Activated B cell treated with CpG ODN at 0.5 μM for 24 hours (primary cell): ENCODE measurements around the gene ZCCHC14. TPM values are rescaled to one million over a fixed set of nuclear protein-coding genes. Genes with fewer than 3 reads are reported as not detected.
"Not testable (repeated sequence)": the region's sequence is repeated elsewhere in the genome, so short reads cannot be mapped to it uniquely, and the experiment has no call there.

Experiments
- ATAC-seq: fragments of 200-7000 bp; cut with Tn5 transposase; one replicate; pipeline ENCODE4 v1.10.0; 2021; ENCODE audit warnings: low read depth, mild to moderate bottlenecking, moderate library complexity
- CTCF ChIA-PET: fragments of 350-600 bp; sonication (Branson Sonifier 250); formaldehyde crosslinking; loops from one replicate; lab custom pipeline; 2021; ENCODE audit warnings: antibody characterized with exemption; lab: Charles Lee
- POLR2A ChIA-PET: fragments of 350-600 bp; sonication (Branson Sonifier 250); formaldehyde crosslinking; loops from one replicate; lab custom pipeline; 2021; ENCODE audit warnings: antibody characterized with exemption; lab: Charles Lee
- DNase-seq: peaks from one replicate; pipeline ENCODE4 v3.0.0; 2022
- H3K27ac Mint-ChIP-seq: one replicate; pipeline ENCODE4 v1.8.0; 2020; ENCODE audit warnings: mixed read lengths
- H3K27me3 Mint-ChIP-seq: one replicate; pipeline ENCODE4 v1.8.0; 2021; ENCODE audit warnings: mixed read lengths
- H3K36me3 Mint-ChIP-seq: one replicate; pipeline ENCODE4 v1.8.0; 2021; ENCODE audit warnings: low read depth, mixed read lengths
- H3K4me1 Mint-ChIP-seq: one replicate; pipeline ENCODE4 v1.8.0; 2021; ENCODE audit warnings: mixed read lengths
- H3K4me3 Mint-ChIP-seq: one replicate; pipeline ENCODE4 v1.8.0; 2020; ENCODE audit warnings: mild to moderate bottlenecking, mixed read lengths
- H3K9me3 Mint-ChIP-seq: one replicate; pipeline ENCODE4 v1.8.0; 2020; ENCODE audit warnings: mixed read lengths
- intact Hi-C: fragments of 100-400 bp; cut with micrococcal nuclease; formaldehyde crosslinking; loops from one replicate; pipeline ENCODE4 v1.15.1; 2024
- total RNA-seq: library from RNA; stranded (reverse); gene quantifications from 2 replicates; pipeline ENCODE4 v1.2.3, GENCODE V29; 2022
- TF ChIP-seq, protein P1 (sequence below): fragments of 200-600 bp; IDR thresholded peaks from one replicate; pipeline ENCODE4 v1.8.0; 2022; ENCODE audit warnings: antibody characterized with exemption, mild to moderate bottlenecking

ZCCHC14 gene
- total RNA-seq, 1 donor from 2014 or later, result 3.8 TPM

- Mint-ChIP-seq H3K27ac (no peak overlapping the region), H3K4me3 (no peak overlapping the region), H3K9me3 (no peaks in the 10 kb centered on the region), H3K36me3 (no peaks in the 10 kb centered on the region), H3K27me3 (peaks cover 34% of the 10 kb centered on the region), H3K4me1 (peaks cover 34% of the 10 kb centered on the region)
- ATAC-seq (no peak), DNase-seq (no peak)
- intact Hi-C loops, result loop anchor here (10.0 kb wide), 5 partner anchors 206 to 1944 kb away; partner anchors contain the start of genes BANP and C16orf74
- ChIA-PET POLR2A (no interaction called here), CTCF (no interaction called here)
- TF ChIP-seq, protein P1, sequence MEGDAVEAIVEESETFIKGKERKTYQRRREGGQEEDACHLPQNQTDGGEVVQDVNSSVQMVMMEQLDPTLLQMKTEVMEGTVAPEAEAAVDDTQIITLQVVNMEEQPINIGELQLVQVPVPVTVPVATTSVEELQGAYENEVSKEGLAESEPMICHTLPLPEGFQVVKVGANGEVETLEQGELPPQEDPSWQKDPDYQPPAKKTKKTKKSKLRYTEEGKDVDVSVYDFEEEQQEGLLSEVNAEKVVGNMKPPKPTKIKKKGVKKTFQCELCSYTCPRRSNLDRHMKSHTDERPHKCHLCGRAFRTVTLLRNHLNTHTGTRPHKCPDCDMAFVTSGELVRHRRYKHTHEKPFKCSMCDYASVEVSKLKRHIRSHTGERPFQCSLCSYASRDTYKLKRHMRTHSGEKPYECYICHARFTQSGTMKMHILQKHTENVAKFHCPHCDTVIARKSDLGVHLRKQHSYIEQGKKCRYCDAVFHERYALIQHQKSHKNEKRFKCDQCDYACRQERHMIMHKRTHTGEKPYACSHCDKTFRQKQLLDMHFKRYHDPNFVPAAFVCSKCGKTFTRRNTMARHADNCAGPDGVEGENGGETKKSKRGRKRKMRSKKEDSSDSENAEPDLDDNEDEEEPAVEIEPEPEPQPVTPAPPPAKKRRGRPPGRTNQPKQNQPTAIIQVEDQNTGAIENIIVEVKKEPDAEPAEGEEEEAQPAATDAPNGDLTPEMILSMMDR, result no peak
These were observed 5.7 kb upstream of the ZCCHC14 start for GRCh38 chr16:87498324-87499188.

DNA sequence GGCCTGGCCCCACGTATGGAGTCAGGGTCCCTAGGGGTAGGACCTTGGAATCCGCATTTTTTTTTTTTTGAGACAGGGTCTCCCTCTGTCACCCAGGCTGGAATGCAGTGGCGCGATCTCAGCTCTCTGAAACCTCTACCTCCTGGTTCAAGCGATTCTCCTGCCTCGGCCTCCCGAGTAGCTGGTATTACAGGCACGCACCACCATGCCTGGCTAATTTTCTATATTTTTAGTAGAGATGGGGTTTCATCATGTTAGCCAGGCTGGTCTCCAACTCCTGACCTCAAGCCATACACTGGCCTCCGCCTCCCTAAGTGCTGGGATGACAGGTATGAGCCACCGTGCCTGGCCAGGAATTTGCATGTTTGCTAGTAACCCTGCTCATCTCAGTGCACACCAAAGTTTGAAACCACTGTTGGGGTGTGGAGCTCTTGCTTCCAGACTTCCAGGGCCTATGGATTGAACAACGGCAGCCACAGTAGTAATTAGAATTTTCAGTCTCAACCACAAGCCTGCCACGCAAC lies 5.0 kb upstream of the ZCCHC14 start:
- DNase-seq, H3K9me3 Mint-ChIP-seq, H3K27ac Mint-ChIP-seq, ATAC-seq, H3K4me3 Mint-ChIP-seq, POLR2A ChIA-PET, CTCF ChIA-PET, H3K36me3 Mint-ChIP-seq: not testable (repeated sequence)
- intact Hi-C loops, result loop anchor here (2.0 to 10.0 kb wide), 6 partner anchors 139 to 1943 kb away; partner anchors contain the start of genes BANP and C16orf74
- Mint-ChIP-seq H3K27me3 (peaks cover 33% of the 10 kb centered on the region), H3K4me1 (peaks cover 37% of the 10 kb centered on the region)

GRCh38 chr16:87497023-87497766 lies 4.4 kb upstream of the ZCCHC14 start:
- H3K27ac Mint-ChIP-seq, result peak overlapping the region; percentile 68
- peak overlapping the region; percentile 52 for H3K4me3 Mint-ChIP-seq
- ATAC-seq, DNase-seq, CTCF ChIA-PET, H3K9me3 Mint-ChIP-seq, H3K36me3 Mint-ChIP-seq: not testable (repeated sequence)
- H3K27me3 Mint-ChIP-seq, result peaks cover 33% of the 10 kb centered on the region
- H3K4me1 Mint-ChIP-seq, result peaks cover 37% of the 10 kb centered on the region
- POLR2A ChIA-PET, result interaction anchor here (0.8 to 1.0 kb wide), 2 partner anchors 33 to 109 kb away, joined by 4 to 5 read pairs; no protein-coding TSS in a partner anchor
- intact Hi-C loops, result loop anchor here (2.0 to 10.0 kb wide), 6 partner anchors 140 to 1942 kb away; partner anchors contain the start of genes BANP and C16orf74

GRCh38 chr16:87496447-87496801 lies 3.6 kb upstream of the ZCCHC14 start:
- DNase-seq (peak; percentile 33), ATAC-seq (peak; percentile 61)
- ChIA-PET CTCF (no interaction called here), POLR2A (interaction anchor here (0.8 to 1.0 kb wide), 2 partner anchors 32 to 108 kb away, joined by 4 to 5 read pairs; no protein-coding TSS in a partner anchor)
- Mint-ChIP-seq H3K27ac (peak overlapping the region; percentile 68), H3K4me3 (peak overlapping the region; percentile 52), H3K36me3 (no peaks in the 10 kb centered on the region), H3K4me1 (peaks cover 37% of the 10 kb centered on the region), H3K9me3 (no peaks in the 10 kb centered on the region), H3K27me3 (peaks cover 33% of the 10 kb centered on the region)
- intact Hi-C loops, result loop anchor here (1.0 to 10.0 kb wide), 8 partner anchors 32 to 1942 kb away; partner anchors contain the start of genes BANP, C16orf74 and FBXO31
- TF ChIP-seq, protein P1, result no peak

DNA sequence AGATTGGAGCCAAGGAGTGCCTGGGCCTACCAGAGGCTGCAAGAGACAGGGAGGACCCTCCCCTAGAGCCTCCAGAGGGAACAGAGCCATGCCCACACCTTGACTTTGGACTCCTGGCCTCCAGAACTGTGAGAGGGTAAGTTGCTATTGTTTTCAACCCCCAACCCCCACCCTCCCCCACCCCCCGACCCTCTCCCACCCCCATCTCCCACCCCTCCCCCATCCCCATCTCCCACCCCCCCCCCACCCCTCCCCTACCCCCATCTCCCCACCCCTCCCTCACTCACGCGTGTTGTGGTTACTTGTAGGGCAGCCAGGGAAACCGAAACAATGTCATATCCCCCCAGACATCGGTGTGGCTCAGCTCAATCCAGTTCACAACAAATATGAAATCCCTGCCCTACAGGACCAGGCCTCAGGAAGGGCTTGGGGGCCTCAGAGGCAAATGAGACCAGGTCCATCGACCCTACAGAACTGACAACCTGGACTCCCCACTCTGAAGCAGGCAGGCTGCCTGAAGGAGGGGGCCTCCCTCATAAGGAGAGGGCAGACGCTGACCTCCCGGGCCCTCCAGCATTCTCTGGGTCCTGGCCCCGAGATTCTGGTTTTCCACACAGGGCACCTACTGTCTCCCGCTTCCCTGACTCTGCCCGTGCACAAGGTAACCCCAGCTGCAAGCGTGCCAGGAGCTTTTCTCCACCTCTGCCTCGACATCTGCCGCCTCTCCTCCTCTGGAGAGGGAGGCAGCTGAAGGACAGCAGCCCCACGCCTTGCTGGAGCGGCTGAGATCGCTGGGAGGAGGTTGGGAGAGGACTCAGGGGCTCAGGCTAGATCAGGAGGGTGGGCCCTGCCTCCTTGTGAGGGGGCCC lies 3.0 kb upstream of the ZCCHC14 start:
- Mint-ChIP-seq H3K36me3 (peaks cover 2% of the 10 kb centered on the region), H3K27me3 (peaks cover 30% of the 10 kb centered on the region), H3K9me3 (no peaks in the 10 kb centered on the region), H3K27ac (peak overlapping the region; percentile 68), H3K4me1 (peaks cover 41% of the 10 kb centered on the region), H3K4me3 (peak overlapping the region; percentile 35)
- intact Hi-C loops, result loop anchor here (1.0 to 10.0 kb wide), 8 partner anchors 32 to 1941 kb away; partner anchors contain the start of genes BANP, C16orf74 and FBXO31
- DNase-seq (no peak), ATAC-seq (no peak)
- CTCF ChIA-PET, result no interaction called here
- POLR2A ChIA-PET, result interaction anchor here (1.0 kb wide), 1 partner anchor 107 kb away, joined by 4 read pairs; no protein-coding TSS in a partner anchor
- TF ChIP-seq, protein P1, result no peak
